Stimulated activated CD8-positive, alpha-beta memory T cell treated with anti-CD3 and anti-CD28 coated beads, Interleukin-12 subunit alpha, Interleukin-12 subunit beta, amount 100 ng/mL, for 24 hours (primary cell): ENCODE measurements around the gene BABAM1.

Source experiments
- DNase-seq: peaks from one replicate; pipeline ENCODE4 v3.0.0-alpha.2; 2020; ENCODE audit errors: extremely low read depth

Gene BABAM1

DNA sequence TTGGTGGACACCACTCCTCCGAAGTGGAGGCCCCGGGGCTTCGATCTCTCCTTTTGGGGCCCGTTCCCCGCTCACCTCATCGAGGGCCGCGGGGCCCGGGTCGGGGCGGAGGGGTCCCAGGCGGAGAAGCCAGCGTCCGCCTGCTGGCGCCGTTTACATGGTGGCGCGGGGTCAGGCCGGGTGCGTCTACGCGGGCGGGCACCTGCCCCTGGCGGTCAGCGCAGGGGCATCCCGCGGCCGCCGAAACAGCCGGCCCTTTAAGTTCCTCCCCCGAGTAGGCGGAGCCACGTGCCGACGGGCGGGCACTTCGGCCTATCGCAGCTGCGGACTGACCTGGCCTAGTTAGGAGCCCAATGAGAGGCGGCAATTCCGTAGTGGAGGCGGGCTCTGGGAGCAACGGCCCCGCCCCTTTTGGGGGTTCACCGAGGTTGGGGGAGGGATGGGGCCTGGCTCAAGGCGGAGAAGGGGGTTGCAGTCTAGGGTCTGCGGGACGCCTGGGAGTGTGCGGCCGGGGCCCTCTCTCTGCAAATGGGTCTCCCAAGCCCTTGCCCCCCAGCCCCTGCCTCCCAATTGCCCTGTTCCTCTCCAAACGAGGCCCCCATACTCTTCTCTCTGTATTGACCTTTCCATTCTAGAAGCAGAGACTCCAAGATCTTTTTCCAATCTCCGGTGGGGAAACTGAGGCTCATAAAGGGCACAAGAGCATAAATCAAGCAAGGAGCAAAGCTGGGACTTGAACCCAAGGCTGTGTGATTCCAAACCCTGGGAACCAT lies 36.1 kb downstream of the BABAM1 start, which contains the start of gene ABHD8:
Gene ABHD8, minus strand, starts transcription at position 259 of the 773 bp plus-strand sequence. CDS start 1,809 bp downstream, outside the sequence.
- DNase-seq: peak; percentile 80

- no peak for DNase-seq
These were observed 36.7 kb downstream of the BABAM1 start for GRCh38 chr19:17303940-17304267.

DNA sequence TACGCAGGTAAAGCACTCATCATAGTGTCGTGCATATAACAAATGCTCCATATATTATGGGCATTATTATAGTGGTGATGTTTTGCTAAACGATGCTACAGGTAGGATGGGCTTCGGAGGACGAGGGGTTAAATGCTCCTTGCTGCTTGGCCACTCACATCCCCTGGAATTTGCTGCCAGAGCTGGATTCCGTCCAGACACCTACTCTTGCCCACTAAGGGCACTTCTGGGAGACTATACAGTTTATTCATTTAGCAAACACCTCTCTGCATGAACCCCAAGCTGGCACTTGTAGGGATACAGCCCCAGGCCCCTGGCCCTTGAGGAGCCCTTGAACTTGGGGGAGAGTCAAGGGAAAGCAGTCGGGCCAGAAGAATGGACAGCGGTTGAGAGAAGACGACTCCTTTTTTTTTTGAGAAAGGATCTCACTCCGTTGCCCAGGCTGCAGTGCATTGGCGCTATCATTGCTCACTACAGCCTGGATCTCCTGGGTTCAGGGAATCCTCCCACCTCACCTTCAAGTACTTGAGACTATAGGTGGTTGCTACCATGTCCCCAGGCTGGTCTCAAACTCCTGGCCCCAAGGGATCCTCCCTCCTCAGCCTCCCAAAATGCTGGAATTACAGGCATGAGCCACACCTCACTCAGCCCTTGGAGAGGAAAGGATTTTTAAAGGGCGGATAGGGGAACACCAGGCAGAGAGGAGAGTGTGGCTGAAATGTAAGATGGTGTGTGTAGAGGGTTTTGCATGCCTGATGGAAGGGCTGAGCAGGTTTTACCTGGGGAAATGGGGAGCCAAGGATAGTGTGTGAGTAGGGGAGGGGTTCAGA lies 37.4 kb downstream of the BABAM1 start:
- DNase-seq: no peak

DNA sequence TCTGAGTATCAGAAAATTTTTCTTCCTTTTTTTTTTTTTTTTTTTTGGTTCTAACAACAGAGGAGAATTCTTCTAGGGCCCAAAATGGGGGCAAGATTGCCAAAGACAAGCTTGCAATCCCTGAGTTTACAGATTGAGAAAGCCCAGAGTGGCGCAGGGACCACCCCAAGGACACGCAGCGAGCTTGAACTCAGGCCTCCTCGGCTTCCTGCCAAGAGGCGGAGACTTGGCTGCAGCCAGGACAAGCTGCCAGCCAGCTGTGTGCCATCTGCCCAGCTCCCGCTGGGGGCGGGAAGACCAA lies 37.9 kb downstream of the BABAM1 start:
- DNase-seq: no peak

GRCh38 chr19:17305517-17306284 lies 38.5 kb downstream of the BABAM1 start, which contains the start of gene MRPL34:
TSS of gene MRPL34 (plus strand) at chr19:17305872. CDS start at chr19:17305893, 21 bp downstream.
- DNase-seq: peak; percentile 82

DNA sequence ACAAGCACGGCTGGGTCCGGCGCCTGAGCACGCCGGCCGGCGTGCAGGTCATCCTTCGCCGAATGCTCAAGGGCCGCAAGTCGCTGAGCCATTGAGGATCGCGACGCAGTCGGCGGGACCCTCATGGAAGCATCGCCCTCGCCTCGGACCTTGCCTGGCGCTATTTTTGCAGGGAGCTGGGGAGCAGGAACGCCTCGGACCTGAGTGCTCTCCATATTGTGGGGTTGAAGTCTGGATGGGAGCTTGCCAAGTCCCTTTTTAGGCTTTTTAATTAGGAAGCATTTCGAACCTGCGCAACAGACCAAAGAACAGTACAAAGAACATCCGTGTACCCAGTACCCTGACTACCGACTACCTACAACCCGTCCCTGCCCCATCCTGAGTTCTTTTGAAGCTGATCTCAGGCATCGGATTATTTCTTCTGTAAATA lies 39.1 kb downstream of the BABAM1 start:
- DNase-seq: no peak

DNA sequence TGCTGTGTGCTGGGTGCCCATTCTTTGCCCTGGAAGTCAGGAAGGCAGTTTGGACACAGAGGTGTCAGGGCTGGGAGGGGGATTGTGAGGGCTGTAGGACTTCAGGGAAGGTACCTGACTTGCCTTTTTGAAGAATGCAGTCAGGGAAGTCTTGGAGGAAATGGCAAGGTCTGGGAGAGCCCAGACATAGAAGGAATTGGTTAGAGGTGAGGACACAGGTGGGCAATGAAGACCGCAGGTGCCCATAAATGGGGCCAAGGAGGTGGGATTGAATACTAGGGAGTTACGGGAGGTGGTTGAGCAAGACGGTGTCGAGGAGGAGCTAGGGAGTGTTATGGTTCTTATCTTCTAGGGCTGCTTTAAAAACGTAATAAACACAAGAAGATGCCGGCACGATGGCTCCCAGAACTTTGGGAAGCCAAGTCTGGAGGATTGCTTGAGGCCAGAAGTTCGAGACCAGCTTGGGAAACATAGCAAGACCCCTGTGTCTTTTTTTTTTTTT lies 40.7 kb downstream of the BABAM1 start:
- no peak for DNase-seq

DNA sequence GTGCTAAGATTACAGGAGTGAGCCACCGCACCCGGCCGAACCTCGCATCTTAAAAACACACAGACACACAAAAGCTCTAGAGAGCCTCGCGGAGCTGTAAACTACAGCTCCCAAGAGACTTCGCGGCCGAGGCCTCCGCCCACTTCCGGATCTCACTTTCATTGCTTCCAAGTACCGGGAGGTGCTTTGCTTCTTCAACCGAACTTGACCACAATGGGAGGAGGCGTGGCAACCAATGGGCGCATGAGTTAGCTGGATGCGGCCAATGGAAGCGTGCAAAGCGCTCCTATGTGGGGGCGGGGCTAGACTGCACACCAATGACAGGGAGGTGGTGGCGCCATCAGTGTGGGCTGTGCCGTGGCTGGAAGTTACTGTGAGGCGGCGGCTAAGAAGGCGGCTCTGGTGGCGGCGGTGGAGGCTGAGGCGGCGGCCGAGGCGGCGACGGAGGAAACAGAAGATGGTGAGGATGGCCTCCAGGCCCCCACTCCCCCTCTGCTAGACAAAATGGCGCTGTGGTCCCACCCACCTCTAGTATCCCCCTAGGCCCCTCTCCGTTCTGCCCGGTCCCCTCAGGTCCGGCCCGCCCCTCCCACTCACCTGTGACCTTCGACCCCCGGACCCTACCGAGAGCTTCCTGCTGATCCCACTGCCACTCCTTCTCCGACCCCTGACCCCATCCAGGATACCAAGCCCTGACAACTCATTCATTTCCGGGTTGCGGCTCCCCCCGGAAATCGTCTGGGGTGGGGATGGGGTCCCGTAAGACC lies 42.1 kb downstream of the BABAM1 start, which contains the start of gene DDA1:
Gene DDA1, plus strand, starts transcription at position 366 of the 767 bp plus-strand sequence. Its CDS starts 92 bp downstream, at position 458.
- peak; percentile 96 for DNase-seq

DNA sequence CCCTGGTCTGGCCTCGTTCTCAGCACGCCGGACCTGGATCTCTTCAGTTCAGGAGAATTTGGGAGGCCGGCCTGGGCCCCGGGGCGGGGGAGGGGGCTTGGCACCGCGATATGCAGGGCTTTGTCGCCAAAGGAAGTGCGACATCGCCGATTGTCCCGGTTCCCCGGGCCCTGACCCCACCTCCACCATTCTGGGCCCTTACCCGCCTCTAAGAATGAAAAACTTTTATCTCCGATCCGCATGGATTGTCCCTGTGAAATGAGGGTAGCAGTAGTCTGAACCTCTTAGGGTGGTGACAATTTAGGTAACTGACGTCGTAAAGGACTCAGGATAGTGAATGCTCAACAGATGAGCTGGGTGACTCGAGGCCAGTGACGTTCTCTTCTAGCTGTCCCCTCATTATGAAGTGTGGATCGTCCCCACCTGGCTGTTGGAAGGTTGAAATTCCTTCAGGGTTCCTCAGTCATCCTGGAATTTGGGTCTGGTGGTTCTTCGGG lies 42.8 kb downstream of the BABAM1 start:
- no peak for DNase-seq

DNA sequence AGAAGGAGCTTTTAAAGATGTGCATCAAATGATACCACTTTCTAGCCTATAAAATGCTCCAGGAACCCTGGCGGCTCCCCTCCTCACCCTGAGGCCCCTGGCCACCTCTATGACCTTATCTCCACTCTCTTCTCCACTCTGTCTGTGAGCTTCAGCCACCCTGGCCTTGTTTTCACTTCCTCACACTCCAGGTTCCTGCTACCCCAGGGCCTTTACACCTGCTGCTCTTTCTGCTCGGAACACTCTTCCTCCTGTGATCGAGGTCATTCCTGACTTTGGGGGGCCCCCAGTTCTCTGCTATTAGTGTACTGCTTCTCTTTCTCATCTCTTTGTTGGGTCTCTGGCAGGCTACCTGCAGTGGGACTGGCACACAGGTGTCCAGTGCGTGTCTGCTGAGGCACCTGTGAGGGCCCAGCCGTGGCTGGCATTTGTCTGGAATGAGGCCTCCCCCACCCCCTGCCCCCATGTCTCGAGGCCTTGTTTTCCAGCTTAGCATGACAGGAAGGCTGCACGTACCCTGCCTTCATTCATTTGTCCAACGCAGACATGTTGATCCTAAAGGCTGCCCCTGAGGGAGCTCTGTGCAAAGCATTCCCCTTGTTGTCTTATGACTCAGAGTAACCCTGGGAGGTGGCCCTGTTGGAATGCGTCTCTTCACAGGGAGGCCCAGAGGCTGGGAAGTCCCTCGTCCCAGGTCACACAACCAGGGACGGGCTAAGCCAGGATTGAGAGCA lies 44.4 kb downstream of the BABAM1 start:
- DNase-seq: no peak

DNA sequence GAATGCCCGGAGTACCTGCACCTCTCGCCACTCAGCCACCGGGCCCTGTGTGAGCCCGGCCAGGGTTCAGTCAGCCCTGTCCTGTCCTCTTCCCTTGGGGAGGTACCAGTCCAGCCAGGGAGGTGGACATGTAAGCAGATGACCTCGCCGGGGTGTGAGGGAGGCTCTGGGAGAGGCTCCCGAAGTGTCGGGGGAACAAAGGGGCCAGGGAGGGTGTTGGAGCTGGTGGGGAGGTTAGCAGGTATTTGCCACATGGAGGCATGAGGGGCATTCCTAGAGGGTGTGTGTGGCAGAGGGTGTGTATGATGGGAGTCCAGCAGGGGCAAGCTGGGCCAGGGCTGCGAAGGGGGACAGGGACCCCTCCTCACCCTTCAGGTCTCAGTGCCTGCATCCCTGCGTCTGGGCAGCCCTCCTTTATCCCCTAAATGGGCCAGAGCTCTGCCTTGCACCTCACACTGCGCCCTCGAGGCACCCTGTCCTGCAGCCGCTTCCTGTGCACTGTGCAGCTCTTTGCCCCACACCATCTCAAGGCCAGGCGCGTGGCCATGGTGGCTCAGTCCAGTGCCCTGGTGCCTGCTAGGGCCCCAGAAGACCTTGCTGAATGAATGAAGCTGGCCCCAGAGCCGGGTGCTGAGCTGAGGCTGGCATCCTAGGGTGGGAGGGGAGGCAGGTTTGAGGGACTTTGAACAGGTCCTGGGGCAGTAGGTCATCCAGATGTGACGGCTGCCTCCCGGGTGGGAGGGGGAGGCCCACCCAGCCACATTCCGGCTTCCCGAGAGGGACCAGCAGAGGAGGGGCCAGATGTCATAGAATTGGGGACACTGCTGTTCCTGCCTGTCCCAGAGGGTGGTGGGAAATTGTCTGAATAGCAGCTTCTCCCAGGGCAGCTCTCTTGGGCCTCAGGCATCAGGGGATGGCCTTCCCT lies 45.2 kb downstream of the BABAM1 start:
- no peak for DNase-seq

- DNase-seq: no peak
These were observed 46.9 kb downstream of the BABAM1 start for GRCh38 chr19:17314007-17314593.

DNA sequence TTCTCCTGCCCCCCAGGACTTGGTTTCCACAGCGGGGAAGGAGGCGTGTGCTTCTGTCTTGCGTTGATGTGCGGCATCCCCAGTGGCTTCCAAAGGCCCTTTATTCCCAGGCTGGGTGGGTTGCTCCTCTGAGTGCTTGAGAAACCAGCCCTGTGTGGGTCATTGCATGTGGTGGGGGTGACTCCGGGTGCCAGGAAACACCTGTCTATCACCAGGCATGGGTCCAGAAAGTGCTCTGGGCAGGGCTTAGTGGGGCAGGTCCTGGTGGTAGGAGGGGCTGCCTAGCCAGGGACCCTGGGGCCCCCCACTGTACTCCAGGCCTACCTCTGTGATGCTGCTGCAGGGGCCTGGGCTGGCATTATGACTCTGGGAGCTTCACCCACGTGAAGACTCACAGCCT lies 51.7 kb downstream of the BABAM1 start:
- DNase-seq: no peak

- DNase-seq: no peak
These were observed 52.4 kb downstream of the BABAM1 start for GRCh38 chr19:17319473-17320238.

- no peak for DNase-seq
These were observed 53.2 kb downstream of the BABAM1 start for GRCh38 chr19:17320435-17320834.

- DNase-seq: no peak
These were observed 54.6 kb downstream of the BABAM1 start for GRCh38 chr19:17321655-17322489.

GRCh38 chr19:17322854-17323253 lies 55.6 kb downstream of the BABAM1 start:
- no peak for DNase-seq
